C4-2B (cell line): ENCODE data around the gene MTR.

Experiments used
- H3K27ac ChIP-seq: fragments of 450-650 bp; 2 replicates; pipeline ENCODE4 v1.5.1; 2017
- CTCF ChIP-seq: fragments of 450-650 bp; conservative IDR thresholded peaks from 2 replicates; pipeline ENCODE4 v1.5.1; 2017; ENCODE audit warnings: mild to moderate bottlenecking
- ZFX ChIP-seq: fragments of 450-650 bp; IDR thresholded peaks from 2 replicates; pipeline ENCODE4 v1.6.1; 2017

The MTR gene

GRCh38 chr1:236868625-236869467, 73.8 kb downstream of the MTR start:
- TF ChIP-seq ZFX: no peak
- peak; percentile 97 for TF ChIP-seq CTCF
- H3K27ac ChIP-seq: no peak overlapping the region

GRCh38 chr1:236869911-236870310, 74.8 kb downstream of the MTR start:
- H3K27ac ChIP-seq: no peak overlapping the region

GRCh38 chr1:236870721-236871120, 75.6 kb downstream of the MTR start:
- no peak overlapping the region for H3K27ac ChIP-seq

More at GRCh38 chr1:236869911-236870310, 74.8 kb downstream of the MTR start:
- TF ChIP-seq ZFX (no peak), CTCF (no peak)

GRCh38 chr1:236872075-236872666, 77.1 kb downstream of the MTR start:
- no peak for TF ChIP-seq CTCF
- TF ChIP-seq ZFX: no peak
- peak overlapping the region; percentile 9; the same call in 1 of the 2 replicates for H3K27ac ChIP-seq

More at GRCh38 chr1:236870721-236871120, 75.6 kb downstream of the MTR start:
- no peak for TF ChIP-seq ZFX
- TF ChIP-seq CTCF: no peak

- TF ChIP-seq ZFX (no peak), CTCF (no peak)
- H3K27ac ChIP-seq: no peak overlapping the region
Observed at GRCh38 chr1:236875975-236876374, 80.9 kb downstream of the MTR start.

GRCh38 chr1:236877661-236878060, 82.6 kb downstream of the MTR start:
- TF ChIP-seq ZFX (no peak), CTCF (no peak)

GRCh38 chr1:236880209-236880608, 85.1 kb downstream of the MTR start:
- TF ChIP-seq ZFX (no peak), CTCF (no peak)

More at GRCh38 chr1:236877661-236878060, 82.6 kb downstream of the MTR start:
- no peak overlapping the region for H3K27ac ChIP-seq

More at GRCh38 chr1:236880209-236880608, 85.1 kb downstream of the MTR start:
- no peak overlapping the region for H3K27ac ChIP-seq
